HepG2 (cell line): ENCODE results near the gene BOLA3. TPM values are rescaled to one million over a fixed set of nuclear protein-coding genes. Genes with fewer than 3 reads are reported as not detected.

Source experiments
- ATAC-seq: fragments of 200-7000 bp; cut with Tn5 transposase; 3 replicates; pipeline ENCODE4 v1.9.1; 2020; ENCODE audit warnings: mild to moderate bottlenecking, moderate library complexity
- BruUV-seq: library from RNA; stranded (reverse); fragments of 400-500 nt; replicated peaks from 2 replicates; lab custom pipeline; 2021; lab: Mats Ljungman, UMichigan
- CTCF ChIA-PET: fragments of 300-600 bp; formaldehyde crosslinking; extraction: SDS; loops from one replicate; lab custom pipeline; 2021; ENCODE audit warnings: low total read pairs, inconsistent platforms, low intra/inter-chr PET ratio; lab: Yijun Ruan, JAX
- POLR2A ChIA-PET: fragments of 350-600 bp; sonication (Branson Sonifier 250); formaldehyde crosslinking; loops from one replicate; lab custom pipeline; 2020; ENCODE audit warnings: antibody characterized with exemption, inconsistent platforms; lab: Yijun Ruan, JAX
- DNase-seq: peaks from one replicate; pipeline ENCODE4 v3.0.0-alpha.2; 2015; ENCODE audit warnings: low spot score
- FAIRE-seq: peaks from 3 replicates; lab custom pipeline; 2011; peaks lifted over from hg19 to GRCh38; lab: Jason Lieb, UNC
- H2AFZ ChIP-seq: one replicate; pipeline ENCODE4 v1.6.1; 2011; ENCODE audit warnings: low read length, inconsistent platforms
- H3K27ac ChIP-seq: fragments of 300-600 bp; 3 replicates; pipeline ENCODE4 v1.8.0; 2011; ENCODE audit warnings: mixed run types, mild to moderate bottlenecking, mixed read lengths, low read length, inconsistent platforms; ENCODE audit not compliant: insufficient read depth; ENCODE audit errors: extremely low read length
- H3K27me3 ChIP-seq, 2 experiments: fragments of 200-600 bp in 1 of 2; 2 replicates in 1 of 2; 3 replicates in 1 of 2; pipeline versions ENCODE4 v1.6.0 to v1.8.0; 2011; ENCODE audit warnings: low read length in 2 of 2, mild to moderate bottlenecking in 2 of 2, moderate library complexity in 2 of 2, inconsistent platforms in 1 of 2; ENCODE audit not compliant: insufficient read depth in 2 of 2, control insufficient read depth in 1 of 2
- H3K36me3 ChIP-seq, 2 experiments: fragments of 200-600 bp in 1 of 2; replicated peaks in 1 of 2; 2 replicates in 1 of 2; 3 replicates in 1 of 2; pipeline versions ENCODE4 v1.5.1 to v1.8.0; 2011; ENCODE audit warnings: low read length in 2 of 2, inconsistent platforms in 1 of 2; ENCODE audit not compliant: insufficient read depth in 2 of 2, control insufficient read depth in 1 of 2
- H3K4me1 ChIP-seq: 2 replicates; pipeline ENCODE4 v1.5.1; 2012; ENCODE audit warnings: low read length, inconsistent platforms; ENCODE audit not compliant: insufficient read depth
- H3K4me2 ChIP-seq: 2 replicates; pipeline ENCODE4 v1.6.0; 2011; ENCODE audit warnings: low read depth, low read length, inconsistent platforms
- H3K4me3 ChIP-seq, 3 experiments: fragments of 200-600 bp in 1 of 3; sonication (generic), shearing (Covaris generic) in 1 of 3; replicated peaks in 1 of 3; 2 replicates each; pipeline ENCODE4 v1.5.1; 2011 to 2016; ENCODE audit warnings: low read length in 3 of 3, inconsistent platforms in 2 of 3, low read depth in 2 of 3, mild to moderate bottlenecking in 2 of 3, control low read depth in 1 of 3, mixed read lengths in 1 of 3; ENCODE audit not compliant: insufficient read depth in 1 of 3
- H3K79me2 ChIP-seq: one replicate; pipeline ENCODE4 v1.6.1; 2011; ENCODE audit warnings: low read length, inconsistent platforms; ENCODE audit not compliant: insufficient read depth
- H3K9ac ChIP-seq: 2 replicates; pipeline ENCODE4 v1.6.0; 2011; ENCODE audit warnings: mild to moderate bottlenecking, low read depth, low read length, inconsistent platforms; ENCODE audit not compliant: insufficient read depth
- H3K9me3 ChIP-seq: 2 replicates; pipeline ENCODE4 v1.5.1; 2012; ENCODE audit warnings: mild to moderate bottlenecking, low read length
- H4K20me1 ChIP-seq: 2 replicates; pipeline ENCODE4 v1.6.0; 2011; ENCODE audit warnings: inconsistent platforms, mild to moderate bottlenecking, low read length, moderate library complexity; ENCODE audit not compliant: insufficient read depth
- AGO1 ChIP-seq: fragments of 200-400 bp; formaldehyde crosslinking; IDR thresholded peaks from 2 replicates; pipeline ENCODE4 v1.6.1; 2017; ENCODE audit warnings: mild to moderate bottlenecking, low read depth, low read length, moderate library complexity; ENCODE audit not compliant: poor library complexity, severe bottlenecking
- ARHGAP35 ChIP-seq: sonication (generic); formaldehyde crosslinking; IDR thresholded peaks from 2 replicates; pipeline ENCODE4 v1.9.0; 2022; ENCODE audit warnings: mild to moderate bottlenecking, inconsistent platforms, moderate library complexity, missing genetic modification reagents, borderline replicate concordance
- FOXP4 ChIP-seq: sonication (generic); formaldehyde crosslinking; IDR thresholded peaks from 2 replicates; pipeline ENCODE4 v1.4.0; 2020; ENCODE audit warnings: missing genetic modification reagents
- HDAC1 ChIP-seq: sonication (generic); formaldehyde crosslinking; IDR thresholded peaks from 2 replicates; pipeline ENCODE4 v1.5.1; 2020; ENCODE audit warnings: mild to moderate bottlenecking, missing genetic modification reagents
- IRX3 ChIP-seq: sonication (generic); formaldehyde crosslinking; IDR thresholded peaks from 2 replicates; pipeline ENCODE4 v1.8.1; 2023; ENCODE audit warnings: mild to moderate bottlenecking, low read depth, missing genetic modification reagents, borderline replicate concordance
- JARID2 ChIP-seq: sonication (generic); formaldehyde crosslinking; IDR thresholded peaks from 2 replicates; pipeline ENCODE4 v1.8.1; 2023; ENCODE audit warnings: missing genetic modification reagents, inconsistent platforms; ENCODE audit not compliant: insufficient replicate concordance
- POLR2AphosphoS5 ChIP-seq: IDR thresholded peaks from 2 replicates; pipeline ENCODE4 v1.6.1; 2012; ENCODE audit warnings: low read depth, low read length
- TAF15 ChIP-seq: fragments of 200-400 bp; formaldehyde crosslinking; IDR thresholded peaks from one replicate; pipeline ENCODE4 v1.6.1; 2018; ENCODE audit warnings: mild to moderate bottlenecking, low read depth, low read length; ENCODE audit not compliant: poor library complexity, severe bottlenecking
- TFDP1 ChIP-seq: IDR thresholded peaks from 2 replicates; pipeline ENCODE4 v1.6.1; 2016; ENCODE audit warnings: missing compliant biosample characterization, missing genetic modification reagents, borderline replicate concordance
- ZBTB38 ChIP-seq: sonication (generic); formaldehyde crosslinking; IDR thresholded peaks from 2 replicates; pipeline ENCODE4 v1.5.1; 2020; ENCODE audit warnings: mild to moderate bottlenecking, missing genetic modification reagents
- ZHX1 ChIP-seq: sonication (generic); formaldehyde crosslinking; IDR thresholded peaks from 2 replicates; pipeline ENCODE4 v1.8.1; 2022; ENCODE audit warnings: low read depth, mild to moderate bottlenecking, missing genetic modification reagents
- ZNF501 ChIP-seq: sonication (generic); formaldehyde crosslinking; IDR thresholded peaks from 2 replicates; pipeline ENCODE4 v1.5.1; 2020; ENCODE audit warnings: mild to moderate bottlenecking, moderate library complexity, missing genetic modification reagents
- ZNF678 ChIP-seq: sonication (generic); formaldehyde crosslinking; IDR thresholded peaks from 2 replicates; pipeline ENCODE4 v1.4.0; 2020; ENCODE audit warnings: mild to moderate bottlenecking, missing genetic modification reagents
- ZNF687 ChIP-seq: sonication (generic); formaldehyde crosslinking; IDR thresholded peaks from 2 replicates; pipeline ENCODE4 v1.5.1; 2020; ENCODE audit warnings: mild to moderate bottlenecking, missing genetic modification reagents, moderate library complexity
- WGBS: methylation state at CpG from one replicate; pipeline ENCODE4 v1.1.6; 2017; ENCODE audit warnings: low lambda C conversion rate; 5-methylcytosine and 5-hydroxymethylcytosine counted together
- in situ Hi-C: cut with HindIII; loops from 2 replicates; pipeline ENCODE4 v1.10.0; 2017; ENCODE audit warnings: low pct_unique_long_range_greater_than_20kb; ENCODE audit not compliant: extremely low pct_ligation_motif_present
- intact Hi-C: fragments of 100-400 bp; cut with micrococcal nuclease; formaldehyde crosslinking; loops from one replicate; pipeline ENCODE4 v1.10.0; 2022; ENCODE audit not compliant: unreplicated experiment
- polyA plus RNA-seq, 8 experiments: library from polyadenylated mRNA; depleted of rRNA in 3 of 8; stranded (reverse) in 7 of 8; unstranded in 1 of 8; fragments of >200 nt; fragmentation: Illumina TruSeq in 4 of 8; extraction: Trizol in 4 of 8; gene quantifications; 2 replicates each; pipeline versions ENCODE4 v1.2.1 to v1.2.3, GENCODE V29; 2011 to 2016; ENCODE audit warnings: low read depth in 4 of 8, missing spikeins in 1 of 8, mixed read lengths in 1 of 8; ENCODE audit not compliant: insufficient read depth in 1 of 8
- total RNA-seq, 5 experiments: library from RNA; depleted of rRNA; stranded (reverse); fragments of >200 nt; fragmentation: Illumina TruSeq; extraction: Trizol; gene quantifications; 2 replicates each; pipeline ENCODE4 v1.2.3, GENCODE V29; 2016; ENCODE audit warnings: low read depth in 1 of 5

Gene BOLA3
- total and polyA plus RNA-seq, 2 of the 13 experiments (the other 11 are each of a cell fraction or from before 2014, with no cell fraction given) = 89.7 to 170 TPM

GRCh38 chr2:74095632-74096031, 52.1 kb downstream of the BOLA3 start:
- no peak overlapping the region for H2AFZ ChIP-seq
- no peaks in the 10 kb centered on the region for H4K20me1 ChIP-seq
- FAIRE-seq (no peak), DNase-seq (no peak), ATAC-seq (no peak)
- no peaks in the 10 kb centered on the region for H3K4me1 ChIP-seq
- intact Hi-C loops (no loop called here), in situ Hi-C loops (no loop called here)
- no peaks in the 10 kb centered on the region for H3K27me3 ChIP-seq
- no TSS peak for BruUV-seq
- POLR2A ChIA-PET = no interaction called here
- no peak overlapping the region for H3K27ac ChIP-seq
- H3K4me2 ChIP-seq = no peak overlapping the region
- CTCF ChIA-PET = no interaction called here
- H3K79me2 ChIP-seq = no peaks in the 10 kb centered on the region
- no peak overlapping the region for H3K9ac ChIP-seq
- WGBS = 96% methylated on average over 3 of the region's 3 CpGs
- no peaks in the 10 kb centered on the region for H3K9me3 ChIP-seq
- H3K4me3 ChIP-seq = no peak overlapping the region
- peaks cover 41 to 74% of the 10 kb centered on the region in 2 experiments; a peak in 4 of 5 replicates for H3K36me3 ChIP-seq
- TF ChIP-seq AGO1 (no peak), HDAC1 (CRISPR knock-in tag) (no peak), ZBTB38 (CRISPR knock-in tag) (no peak), JARID2 (no peak), ZNF678 (no peak), TFDP1 (CRISPR knock-in tag) (no peak), FOXP4 (CRISPR knock-in tag) (no peak), IRX3 (CRISPR knock-in tag) (no peak), TAF15 (no peak), ZNF501 (CRISPR knock-in tag) (no peak), POLR2AphosphoS5 (no peak), ZNF687 (no peak), ZHX1 (CRISPR knock-in tag) (no peak), ARHGAP35 (no peak)
